Gastrocnemius medialis (tissue), 4 donors: ENCODE data around the gene MYOD1.

Experiments used
- POLR2A ChIP-seq, 2 donors: fragments of 450-650 bp; IDR thresholded peaks; one replicate each; pipeline ENCODE4 v1.6.1; 2017; ENCODE audit warnings: antibody characterized with exemption in 2 of 2, mild to moderate bottlenecking in 2 of 2, moderate library complexity in 2 of 2
- TF ChIP-seq, protein P1 (sequence below), 5 experiments: fragments of 450-650 bp in 3 of 5; fragments of 200-600 bp in 2 of 5; sonication (generic) in 2 of 5; IDR thresholded peaks in 4 of 5; conservative IDR thresholded peaks in 1 of 5; 1 replicate in 4 of 5; 2 replicates in 1 of 5; pipeline ENCODE4 v1.5.1; 2016 to 2019; ENCODE audit warnings: antibody characterized with exemption in 5 of 5, mild to moderate bottlenecking in 3 of 5, moderate library complexity in 3 of 5

- TF ChIP-seq, protein P1, sequence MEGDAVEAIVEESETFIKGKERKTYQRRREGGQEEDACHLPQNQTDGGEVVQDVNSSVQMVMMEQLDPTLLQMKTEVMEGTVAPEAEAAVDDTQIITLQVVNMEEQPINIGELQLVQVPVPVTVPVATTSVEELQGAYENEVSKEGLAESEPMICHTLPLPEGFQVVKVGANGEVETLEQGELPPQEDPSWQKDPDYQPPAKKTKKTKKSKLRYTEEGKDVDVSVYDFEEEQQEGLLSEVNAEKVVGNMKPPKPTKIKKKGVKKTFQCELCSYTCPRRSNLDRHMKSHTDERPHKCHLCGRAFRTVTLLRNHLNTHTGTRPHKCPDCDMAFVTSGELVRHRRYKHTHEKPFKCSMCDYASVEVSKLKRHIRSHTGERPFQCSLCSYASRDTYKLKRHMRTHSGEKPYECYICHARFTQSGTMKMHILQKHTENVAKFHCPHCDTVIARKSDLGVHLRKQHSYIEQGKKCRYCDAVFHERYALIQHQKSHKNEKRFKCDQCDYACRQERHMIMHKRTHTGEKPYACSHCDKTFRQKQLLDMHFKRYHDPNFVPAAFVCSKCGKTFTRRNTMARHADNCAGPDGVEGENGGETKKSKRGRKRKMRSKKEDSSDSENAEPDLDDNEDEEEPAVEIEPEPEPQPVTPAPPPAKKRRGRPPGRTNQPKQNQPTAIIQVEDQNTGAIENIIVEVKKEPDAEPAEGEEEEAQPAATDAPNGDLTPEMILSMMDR (IDR thresholded peaks at IDR 0.05 in 4 of 5, conservative IDR thresholded peaks at IDR 0.05 in 1 of 5), result no peak
- TF ChIP-seq POLR2A (IDR thresholded peaks at IDR 0.05), result no peak
These were observed 15.1 kb downstream of the MYOD1 start, which contains the start of gene KCNC1 for GRCh38 chr11:17734418-17734911.
